HG02943 (cell line): Measurements from ENCODE around the gene LRP1B.
"Not testable (repeated sequence)": the region's sequence is repeated elsewhere in the genome, so short reads cannot be mapped to it uniquely, and the experiment has no call there.

ENCODE experiments used
- ATAC-seq: cut with Tn5 transposase; IDR thresholded peaks from one replicate; pipeline ENCODE4 v1.9.1; 2021; ENCODE audit warnings: mild to moderate bottlenecking, low read depth, moderate library complexity; ENCODE audit not compliant: unreplicated experiment

Gene LRP1B

DNA sequence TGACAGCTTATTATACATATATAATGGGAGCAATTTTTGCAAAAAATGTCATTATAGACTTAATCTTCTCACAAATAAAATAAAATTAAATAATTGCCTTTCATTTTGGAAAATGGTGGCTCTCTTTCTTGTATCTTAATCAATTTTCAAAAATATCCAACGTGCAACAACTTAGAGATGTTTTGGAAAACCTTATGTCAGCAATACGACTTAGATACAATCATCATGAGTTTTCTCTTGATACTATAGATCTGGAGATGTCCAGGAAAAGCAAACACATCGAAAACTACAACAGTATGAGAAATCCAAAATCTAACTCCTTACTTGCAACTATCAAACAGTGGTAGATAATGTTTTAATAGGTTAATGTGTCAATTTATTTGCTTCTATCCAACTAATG is 1529.0 kb downstream of the LRP1B start:
- ATAC-seq, result no peak

GRCh38 chr2:140601342-140601741 is 1529.5 kb downstream of the LRP1B start:
- no peak for ATAC-seq

GRCh38 chr2:140600116-140600515 is 1530.7 kb downstream of the LRP1B start:
- no peak for ATAC-seq

DNA sequence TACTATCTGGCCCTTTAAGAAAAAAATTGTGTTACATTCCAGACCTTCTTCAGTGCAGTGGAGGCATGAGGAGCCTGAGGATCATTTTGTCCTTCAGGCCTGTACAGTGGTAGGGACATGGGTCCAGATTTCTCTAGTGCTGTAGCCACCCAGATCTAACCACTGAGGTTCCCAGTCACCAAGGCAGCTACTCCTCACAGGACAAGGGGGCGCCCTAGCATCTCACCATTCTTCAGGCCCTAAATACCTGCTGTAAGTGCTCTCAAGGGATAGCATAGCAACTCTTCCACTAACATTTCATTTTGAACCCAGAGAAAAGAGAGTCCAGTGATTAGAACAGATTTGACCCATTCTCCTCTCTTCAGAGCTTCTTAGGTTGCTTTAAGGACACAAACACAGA is 1533.0 kb downstream of the LRP1B start:
- ATAC-seq, result no peak

DNA sequence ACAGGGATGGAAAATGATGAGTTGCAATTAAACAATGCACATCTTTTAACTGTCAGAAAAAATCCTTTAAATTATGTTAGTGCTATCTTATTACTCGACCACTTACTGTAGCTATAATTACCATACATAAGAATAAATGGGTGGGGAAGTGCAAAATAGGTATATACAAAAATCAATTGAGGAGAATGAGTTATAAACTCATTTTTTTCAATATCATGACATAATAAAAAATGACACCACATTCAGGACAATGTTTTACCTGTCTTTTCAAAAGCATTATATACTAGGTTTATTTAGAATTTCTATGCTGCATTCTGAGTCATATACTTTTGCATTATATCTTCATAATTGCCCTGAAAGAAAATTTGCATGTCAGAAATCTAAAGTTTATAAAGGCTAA is 1533.6 kb downstream of the LRP1B start:
- ATAC-seq, result no peak

GRCh38 chr2:140596447-140596846 is 1534.4 kb downstream of the LRP1B start:
- peak; percentile 53 for ATAC-seq

- ATAC-seq, result no peak
These were observed 1535.7 kb downstream of the LRP1B start for GRCh38 chr2:140595107-140595506.

GRCh38 chr2:140593132-140593531 is 1537.7 kb downstream of the LRP1B start:
- no peak for ATAC-seq

DNA sequence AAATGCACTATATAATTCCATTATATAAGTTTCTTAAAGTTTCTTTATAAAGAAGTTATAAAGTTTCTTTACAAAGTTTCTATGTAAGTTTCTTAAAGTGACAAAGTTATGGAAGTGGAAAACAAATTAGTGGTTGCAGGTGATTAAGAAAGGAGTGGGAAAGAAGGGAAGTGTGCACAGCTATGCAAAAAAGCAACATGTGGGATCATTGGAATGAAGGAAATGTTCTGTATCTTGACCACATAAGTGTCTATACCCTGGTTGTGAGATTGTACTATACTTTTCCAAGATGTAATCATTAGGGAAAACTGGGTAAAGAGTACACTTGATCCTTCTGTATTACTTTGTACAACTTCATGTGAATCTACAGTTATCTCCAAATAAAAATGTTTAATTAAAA is 1541.1 kb downstream of the LRP1B start:
- no peak for ATAC-seq

DNA sequence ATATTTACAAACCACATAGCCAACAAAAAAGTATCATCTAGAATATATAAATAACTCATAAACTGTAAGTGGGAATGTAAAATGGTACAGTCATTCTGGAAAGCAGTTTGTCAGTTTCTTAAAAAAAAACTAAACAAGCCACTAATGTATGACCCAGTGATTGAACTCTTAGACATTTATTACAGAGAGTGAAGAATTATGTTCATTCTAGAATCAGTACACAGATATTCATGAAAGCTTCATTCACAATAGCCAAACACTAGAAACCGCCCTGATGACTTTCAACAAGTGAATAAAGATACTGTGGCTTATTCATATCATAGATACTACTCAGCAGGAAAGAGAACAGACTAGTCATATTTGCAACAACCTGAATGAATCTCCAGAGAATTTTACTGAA is 1541.5 kb downstream of the LRP1B start:
- no peak for ATAC-seq

- peak; percentile 97 for ATAC-seq
These were observed 1544.4 kb downstream of the LRP1B start for GRCh38 chr2:140586379-140586778.

DNA sequence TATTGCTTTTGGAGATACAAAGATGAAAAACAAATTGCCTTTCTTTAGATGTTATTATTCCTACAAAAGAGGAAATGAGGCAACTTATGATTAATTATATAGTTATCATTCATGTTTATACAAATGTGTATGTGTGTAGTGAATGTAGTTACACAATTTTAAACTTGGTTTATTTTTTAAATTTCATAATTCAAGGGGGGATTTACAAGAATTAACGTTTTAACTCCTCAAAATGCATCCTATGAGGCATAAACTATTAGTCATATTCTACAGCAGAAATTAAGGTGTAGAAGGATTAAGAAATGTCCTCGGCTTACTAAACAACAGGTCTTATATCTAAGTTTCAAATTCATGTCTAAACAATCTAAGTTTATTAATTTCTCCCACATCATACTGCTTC is 1545.8 kb downstream of the LRP1B start:
- ATAC-seq, result no peak

- ATAC-seq, result no peak
These were observed 1546.3 kb downstream of the LRP1B start for GRCh38 chr2:140584471-140584870.

DNA sequence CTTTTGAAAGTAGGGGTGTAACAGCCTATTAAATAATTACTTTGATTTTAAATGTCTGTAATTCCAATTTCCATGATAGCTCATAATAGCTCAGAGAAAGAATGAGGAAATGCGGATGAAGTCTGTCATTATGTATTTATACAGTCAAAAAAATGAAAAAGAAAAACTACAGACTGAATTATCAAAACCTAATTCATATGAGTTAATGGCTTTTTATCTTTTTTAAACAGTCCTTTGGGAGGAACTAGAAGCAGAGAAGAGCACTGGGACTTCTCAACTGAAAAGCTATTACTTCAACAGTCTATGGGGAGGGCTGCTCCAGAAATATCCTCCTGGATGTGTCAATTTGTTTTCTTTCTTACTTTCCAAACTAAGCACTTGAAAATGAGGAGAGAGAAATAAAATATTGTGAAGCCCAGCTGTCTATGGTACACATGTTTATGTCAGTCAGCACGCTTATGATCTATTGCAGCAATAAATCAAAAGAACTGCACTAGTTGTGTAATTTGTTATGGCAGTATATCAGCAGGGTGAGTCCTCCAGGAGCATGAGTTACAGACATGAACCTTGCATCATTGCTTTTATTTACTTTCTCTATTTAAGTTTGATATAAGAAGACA is 1550.2 kb downstream of the LRP1B start:
- ATAC-seq, result no peak

DNA sequence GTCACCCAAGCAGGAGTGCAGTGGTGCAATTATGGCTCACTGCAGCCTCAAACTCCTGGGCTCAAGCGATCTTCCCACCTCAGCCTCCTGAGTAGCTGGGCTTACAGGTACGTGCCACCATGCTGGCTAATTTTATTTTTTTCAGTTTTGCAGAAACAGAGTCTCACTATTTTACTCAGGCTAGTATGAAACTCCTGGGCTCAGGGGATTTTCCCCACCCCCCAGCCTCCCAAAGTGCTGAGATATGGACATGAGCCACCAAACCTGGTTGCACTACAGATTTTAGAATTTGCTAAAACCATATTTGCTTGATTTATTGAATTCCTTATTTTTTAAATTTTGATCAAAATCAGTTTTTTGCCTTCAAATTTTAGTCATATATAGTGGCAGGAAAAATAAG is 1553.4 kb downstream of the LRP1B start:
- no peak for ATAC-seq

- ATAC-seq, result no peak
These were observed 1563.1 kb downstream of the LRP1B start for GRCh38 chr2:140567734-140568133.

GRCh38 chr2:140565756-140566155 is 1565.1 kb downstream of the LRP1B start:
- no peak for ATAC-seq

- ATAC-seq, result no peak
These were observed 1575.1 kb downstream of the LRP1B start for GRCh38 chr2:140555701-140556100.

- ATAC-seq, result no peak
These were observed 1578.2 kb downstream of the LRP1B start for GRCh38 chr2:140552634-140553033.

DNA sequence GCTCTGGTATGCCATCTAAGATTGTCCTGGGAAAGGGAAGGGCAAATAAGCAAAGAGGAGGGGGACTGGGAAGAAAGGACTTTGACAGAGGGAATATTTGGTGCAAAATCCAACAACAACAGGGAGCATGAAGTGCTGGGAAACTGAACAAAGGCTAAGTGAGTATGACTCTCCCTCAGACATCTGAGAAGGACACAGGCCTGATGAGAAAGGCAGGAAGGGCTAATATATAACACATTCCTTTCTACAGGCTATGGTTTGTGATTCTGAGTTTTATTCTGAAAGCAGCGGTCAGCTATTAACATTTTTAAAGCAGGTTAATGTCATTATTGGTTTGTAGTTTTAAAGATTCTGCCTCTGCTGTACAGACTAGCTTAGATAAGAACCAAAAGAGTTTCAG is 1579.5 kb downstream of the LRP1B start:
- ATAC-seq, result no peak

GRCh38 chr2:140550821-140551220 is 1580.0 kb downstream of the LRP1B start:
- ATAC-seq, result no peak

DNA sequence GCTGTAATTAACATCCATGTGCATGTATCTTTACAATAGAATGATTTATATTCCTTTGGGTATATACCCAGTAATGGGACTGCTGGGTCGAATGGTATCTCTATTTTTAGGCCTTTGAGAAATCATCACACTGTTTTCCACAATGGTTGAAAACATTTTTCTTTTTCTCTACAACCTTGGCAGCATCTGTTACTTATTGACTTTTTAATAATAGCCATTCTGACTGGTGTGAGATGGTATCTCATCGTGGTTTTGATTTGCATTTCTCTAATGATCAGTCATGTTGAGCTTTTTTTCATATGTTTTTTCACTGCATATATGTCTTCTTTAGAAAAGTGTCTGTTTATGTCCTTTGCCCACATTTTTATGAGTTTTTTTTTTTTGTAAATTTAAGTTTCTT is 1586.0 kb downstream of the LRP1B start:
- not testable (repeated sequence) for ATAC-seq

- ATAC-seq, result no peak
These were observed 1588.2 kb downstream of the LRP1B start for GRCh38 chr2:140542627-140543026.
